IMR-90 (cell line): ENCODE data around the gene PCMTD2.

ENCODE experiments used
- BHLHE40 ChIP-seq: fragments of 150-350 bp; IDR thresholded peaks from 2 replicates; pipeline ENCODE4 v1.6.1; 2016; ENCODE audit warnings: mild to moderate bottlenecking, low read depth, low read length
- ELK1 ChIP-seq: fragments of 150-350 bp; IDR thresholded peaks from 2 replicates; pipeline ENCODE4 v1.6.1; 2016; ENCODE audit warnings: low read depth, mild to moderate bottlenecking, low read length, moderate library complexity, borderline replicate concordance
- FOS ChIP-seq: fragments of 150-350 bp; IDR thresholded peaks from 2 replicates; pipeline ENCODE4 v1.6.1; 2016; ENCODE audit warnings: low read depth, low read length
- MAFK ChIP-seq: IDR thresholded peaks from 2 replicates; pipeline ENCODE4 v1.6.1; 2012; ENCODE audit warnings: low read depth, low read length, improper control_type of control experiment
- MAZ ChIP-seq: IDR thresholded peaks from 2 replicates; pipeline ENCODE4 v1.6.1; 2012; ENCODE audit warnings: low read depth, mild to moderate bottlenecking, low read length, improper control_type of control experiment, moderate library complexity, borderline replicate concordance
- MXI1 ChIP-seq: IDR thresholded peaks from 2 replicates; pipeline ENCODE4 v1.6.1; 2012; ENCODE audit warnings: low read depth, mild to moderate bottlenecking, low read length, moderate library complexity, borderline replicate concordance
- POLR2A ChIP-seq: IDR thresholded peaks from 2 replicates; pipeline ENCODE4 v1.6.1; 2012; ENCODE audit warnings: mild to moderate bottlenecking, low read depth, low read length
- RAD21 ChIP-seq: IDR thresholded peaks from 2 replicates; pipeline ENCODE4 v1.6.1; 2012; ENCODE audit warnings: low read length, improper control_type of control experiment
- RCOR1 ChIP-seq: IDR thresholded peaks from 2 replicates; pipeline ENCODE4 v1.6.1; 2012; ENCODE audit warnings: mild to moderate bottlenecking, low read length, improper control_type of control experiment; ENCODE audit not compliant: insufficient replicate concordance
- RFX5 ChIP-seq: IDR thresholded peaks from 2 replicates; pipeline ENCODE4 v1.8.0; 2012; ENCODE audit warnings: low read depth, mild to moderate bottlenecking, low read length, moderate library complexity
- SMC3 ChIP-seq: fragments of 150-350 bp; IDR thresholded peaks from 2 replicates; pipeline ENCODE4 v1.6.1; 2016; ENCODE audit warnings: low read depth, mild to moderate bottlenecking, antibody characterized with exemption, low read length, moderate library complexity
- TF ChIP-seq, protein P1 (sequence below): conservative IDR thresholded peaks from 2 replicates; pipeline ENCODE4 v1.5.1; 2012; ENCODE audit warnings: mild to moderate bottlenecking, low read depth, low read length, improper control_type of control experiment
- TF ChIP-seq, protein P2 (sequence below): fragments of 150-350 bp; IDR thresholded peaks from 2 replicates; pipeline ENCODE4 v1.6.1; 2017; ENCODE audit warnings: mild to moderate bottlenecking, antibody characterized with exemption, low read length, low read depth

- TF ChIP-seq, protein P1, sequence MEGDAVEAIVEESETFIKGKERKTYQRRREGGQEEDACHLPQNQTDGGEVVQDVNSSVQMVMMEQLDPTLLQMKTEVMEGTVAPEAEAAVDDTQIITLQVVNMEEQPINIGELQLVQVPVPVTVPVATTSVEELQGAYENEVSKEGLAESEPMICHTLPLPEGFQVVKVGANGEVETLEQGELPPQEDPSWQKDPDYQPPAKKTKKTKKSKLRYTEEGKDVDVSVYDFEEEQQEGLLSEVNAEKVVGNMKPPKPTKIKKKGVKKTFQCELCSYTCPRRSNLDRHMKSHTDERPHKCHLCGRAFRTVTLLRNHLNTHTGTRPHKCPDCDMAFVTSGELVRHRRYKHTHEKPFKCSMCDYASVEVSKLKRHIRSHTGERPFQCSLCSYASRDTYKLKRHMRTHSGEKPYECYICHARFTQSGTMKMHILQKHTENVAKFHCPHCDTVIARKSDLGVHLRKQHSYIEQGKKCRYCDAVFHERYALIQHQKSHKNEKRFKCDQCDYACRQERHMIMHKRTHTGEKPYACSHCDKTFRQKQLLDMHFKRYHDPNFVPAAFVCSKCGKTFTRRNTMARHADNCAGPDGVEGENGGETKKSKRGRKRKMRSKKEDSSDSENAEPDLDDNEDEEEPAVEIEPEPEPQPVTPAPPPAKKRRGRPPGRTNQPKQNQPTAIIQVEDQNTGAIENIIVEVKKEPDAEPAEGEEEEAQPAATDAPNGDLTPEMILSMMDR: no peak
- TF ChIP-seq, protein P2, sequence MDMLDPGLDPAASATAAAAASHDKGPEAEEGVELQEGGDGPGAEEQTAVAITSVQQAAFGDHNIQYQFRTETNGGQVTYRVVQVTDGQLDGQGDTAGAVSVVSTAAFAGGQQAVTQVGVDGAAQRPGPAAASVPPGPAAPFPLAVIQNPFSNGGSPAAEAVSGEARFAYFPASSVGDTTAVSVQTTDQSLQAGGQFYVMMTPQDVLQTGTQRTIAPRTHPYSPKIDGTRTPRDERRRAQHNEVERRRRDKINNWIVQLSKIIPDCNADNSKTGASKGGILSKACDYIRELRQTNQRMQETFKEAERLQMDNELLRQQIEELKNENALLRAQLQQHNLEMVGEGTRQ: no peak
- TF ChIP-seq POLR2A (no peak), RAD21 (no peak), FOS (no peak), SMC3 (no peak), BHLHE40 (no peak), MXI1 (no peak), MAFK (no peak), ELK1 (no peak), RFX5 (no peak), RCOR1 (no peak), MAZ (no peak)
Measured at GRCh38 chr20:64237316-64237715, 18.2 kb upstream of the PCMTD2 start.
